SK-N-MC (cell line): Measurements from ENCODE around the gene IGBP1.

ENCODE experiments used
- EZH2 ChIP-seq: fragments of 200-600 bp; sonication (generic); IDR thresholded peaks from one replicate; pipeline ENCODE4 v1.6.1; 2017; ENCODE audit warnings: antibody characterized with exemption
- FOXP2 ChIP-seq: optimal IDR thresholded peaks from 2 replicates; pipeline ENCODE3; 2011; ENCODE audit warnings: mild to moderate bottlenecking, moderate library complexity; ENCODE audit not compliant: insufficient read depth; ENCODE audit errors: extremely low read length, control extremely low read depth
- POLR2AphosphoS5 ChIP-seq: IDR thresholded peaks from 2 replicates; pipeline ENCODE4 v1.6.1; 2012; ENCODE audit warnings: mild to moderate bottlenecking, low read depth, low read length, borderline replicate concordance

- no peak for TF ChIP-seq EZH2
- TF ChIP-seq POLR2AphosphoS5: no peak
- no peak for TF ChIP-seq FOXP2
These were observed 75.2 kb downstream of the IGBP1 start for GRCh38 chrX:70208479-70208878.
